Suprapubic skin (tissue), 4 donors: ENCODE measurements around the gene SERPINE3. TPM values are rescaled to one million over a fixed set of nuclear protein-coding genes. Genes with fewer than 3 reads are reported as not detected.

Experiments used
- DNase-seq, 2 donors: peaks; one replicate each; pipeline ENCODE4 v3.0.0-alpha.2; 2019; ENCODE audit warnings: low spot score in 2 of 2
- H3K27ac ChIP-seq: fragments of 200-600 bp; sonication (generic); one replicate; pipeline ENCODE4 v1.5.1; 2019
- H3K27me3 ChIP-seq: fragments of 200-600 bp; sonication (generic); one replicate; pipeline ENCODE4 v1.5.1; 2019
- H3K36me3 ChIP-seq: fragments of 200-600 bp; sonication (generic); one replicate; pipeline ENCODE4 v1.5.1; 2019
- H3K4me1 ChIP-seq: fragments of 200-600 bp; sonication (generic); one replicate; pipeline ENCODE4 v1.5.1; 2019
- H3K4me3 ChIP-seq: fragments of 200-600 bp; sonication (generic); one replicate; pipeline ENCODE4 v1.5.1; 2019; ENCODE audit warnings: mild to moderate bottlenecking
- H3K9me3 ChIP-seq: fragments of 200-600 bp; sonication (generic); one replicate; pipeline ENCODE4 v1.5.1; 2019
- EP300 ChIP-seq: sonication (generic); formaldehyde crosslinking; IDR thresholded peaks from one replicate; pipeline ENCODE4 v1.6.1; 2017; ENCODE audit warnings: antibody characterized with exemption
- POLR2A ChIP-seq, 2 donors: fragments of 450-650 bp; IDR thresholded peaks; one replicate each; pipeline ENCODE4 v1.6.1; 2017; ENCODE audit warnings: antibody characterized with exemption in 2 of 2, mild to moderate bottlenecking in 2 of 2, moderate library complexity in 2 of 2
- POLR2AphosphoS5 ChIP-seq, 3 donors: sonication (generic); formaldehyde crosslinking; IDR thresholded peaks; one replicate each; pipeline ENCODE4 v1.6.1; 2017; ENCODE audit warnings: antibody characterized with exemption in 3 of 3
- WGBS: methylation state at CpG from one replicate; pipeline ENCODE4 v1.1.5; 2018; 5-methylcytosine and 5-hydroxymethylcytosine counted together
- total RNA-seq, 4 donors: library from RNA; depleted of rRNA; stranded (reverse); fragments of >200 nt; gene quantifications; one replicate each; pipeline ENCODE4 v1.1.0, GENCODE V29; 2016
- TF ChIP-seq, protein P1 (sequence below), 2 donors: fragments of 200-600 bp in 1 of 2; fragments of 450-650 bp in 1 of 2; sonication (generic) in 1 of 2; IDR thresholded peaks; one replicate each; pipeline ENCODE4 v1.5.1; 2016 to 2019; ENCODE audit warnings: antibody characterized with exemption in 2 of 2, mild to moderate bottlenecking in 1 of 2, moderate library complexity in 1 of 2

The SERPINE3 gene
- total RNA-seq, 4 donors from 2014 or later, result not detected

DNA sequence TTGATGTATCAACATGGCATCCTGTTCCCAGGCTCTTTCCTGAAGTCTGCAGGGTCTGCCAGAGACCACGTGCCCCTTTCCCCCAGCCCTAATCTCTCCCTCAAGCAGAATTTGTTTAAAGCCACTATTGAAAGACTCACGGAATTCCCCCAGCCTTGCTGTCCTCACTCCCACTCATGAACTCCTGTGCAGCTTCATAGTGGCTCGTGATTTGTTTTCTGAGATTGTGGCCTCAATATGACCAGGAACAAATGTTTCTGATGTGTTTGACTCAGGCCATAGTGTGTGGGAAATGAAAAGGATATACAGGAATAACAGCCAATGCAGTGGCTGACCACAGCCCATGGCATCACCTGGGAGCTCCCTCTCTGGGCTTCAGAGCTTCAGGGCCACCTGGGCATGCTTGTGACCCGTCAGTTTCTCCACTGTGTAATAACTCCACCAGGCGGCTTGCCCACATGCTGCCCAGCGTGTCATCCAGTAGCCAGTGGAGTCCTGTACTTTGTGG is 8.1 kb upstream of the SERPINE3 start:
- H3K4me1 ChIP-seq, result no peaks in the 10 kb centered on the region
- H3K27ac ChIP-seq, result no peak overlapping the region
- 66% methylated on average over 6 of the region's 6 CpGs for WGBS
- TF ChIP-seq, protein P1, sequence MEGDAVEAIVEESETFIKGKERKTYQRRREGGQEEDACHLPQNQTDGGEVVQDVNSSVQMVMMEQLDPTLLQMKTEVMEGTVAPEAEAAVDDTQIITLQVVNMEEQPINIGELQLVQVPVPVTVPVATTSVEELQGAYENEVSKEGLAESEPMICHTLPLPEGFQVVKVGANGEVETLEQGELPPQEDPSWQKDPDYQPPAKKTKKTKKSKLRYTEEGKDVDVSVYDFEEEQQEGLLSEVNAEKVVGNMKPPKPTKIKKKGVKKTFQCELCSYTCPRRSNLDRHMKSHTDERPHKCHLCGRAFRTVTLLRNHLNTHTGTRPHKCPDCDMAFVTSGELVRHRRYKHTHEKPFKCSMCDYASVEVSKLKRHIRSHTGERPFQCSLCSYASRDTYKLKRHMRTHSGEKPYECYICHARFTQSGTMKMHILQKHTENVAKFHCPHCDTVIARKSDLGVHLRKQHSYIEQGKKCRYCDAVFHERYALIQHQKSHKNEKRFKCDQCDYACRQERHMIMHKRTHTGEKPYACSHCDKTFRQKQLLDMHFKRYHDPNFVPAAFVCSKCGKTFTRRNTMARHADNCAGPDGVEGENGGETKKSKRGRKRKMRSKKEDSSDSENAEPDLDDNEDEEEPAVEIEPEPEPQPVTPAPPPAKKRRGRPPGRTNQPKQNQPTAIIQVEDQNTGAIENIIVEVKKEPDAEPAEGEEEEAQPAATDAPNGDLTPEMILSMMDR (IDR thresholded peaks at IDR 0.05), result no peak
- no peak for TF ChIP-seq EP300
- TF ChIP-seq POLR2AphosphoS5 (IDR thresholded peaks at IDR 0.05), result no peak
- no peak for TF ChIP-seq POLR2A (IDR thresholded peaks at IDR 0.05)
- no peaks in the 10 kb centered on the region for H3K36me3 ChIP-seq
- H3K9me3 ChIP-seq, result no peaks in the 10 kb centered on the region
- H3K4me3 ChIP-seq, result no peak overlapping the region
- no peak for DNase-seq
- H3K27me3 ChIP-seq, result no peaks in the 10 kb centered on the region

DNA sequence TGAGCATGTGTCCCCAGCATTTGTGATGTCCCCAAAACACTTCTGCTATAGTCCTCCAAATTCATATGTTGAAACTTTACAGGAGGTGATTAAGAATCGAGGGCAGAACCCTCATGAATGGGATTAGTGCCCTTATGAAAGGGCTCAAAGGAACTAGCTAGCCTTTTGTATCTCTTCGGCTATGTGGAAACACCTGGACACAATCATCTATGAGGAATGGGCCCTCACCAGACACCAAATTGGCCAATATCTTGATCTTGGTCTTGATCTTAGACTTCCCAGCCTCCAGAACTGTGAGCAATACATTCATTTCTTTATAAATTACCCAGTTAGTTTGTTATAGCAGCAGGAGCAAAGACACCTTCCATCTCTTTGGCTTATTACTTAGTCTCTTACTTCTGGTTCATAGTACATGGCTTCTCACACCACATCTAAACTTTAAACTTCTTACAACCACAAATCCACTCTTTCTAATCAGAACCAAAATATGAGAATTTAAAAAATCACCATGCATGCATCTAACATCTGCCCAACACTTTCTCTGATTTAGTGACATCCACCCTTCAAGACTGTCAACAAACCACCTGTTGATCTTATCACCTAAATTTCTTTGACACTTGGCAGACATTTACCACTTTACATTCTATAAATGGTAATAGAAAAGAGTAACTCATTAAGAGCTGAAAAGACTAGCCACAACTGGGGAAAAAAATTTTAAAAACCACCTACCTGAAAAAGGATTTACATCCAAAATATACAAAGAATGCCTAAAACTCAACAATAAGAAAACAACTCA is 6.7 kb upstream of the SERPINE3 start:
- Histone ChIP-seq H3K4me3 (no peak overlapping the region), H3K36me3 (no peaks in the 10 kb centered on the region), H3K9me3 (no peaks in the 10 kb centered on the region), H3K4me1 (no peaks in the 10 kb centered on the region), H3K27me3 (no peaks in the 10 kb centered on the region), H3K27ac (no peak overlapping the region)
- DNase-seq, result no peak
- TF ChIP-seq, protein P1 (IDR thresholded peaks at IDR 0.05), result no peak
- TF ChIP-seq EP300, result no peak
- no peak for TF ChIP-seq POLR2A (IDR thresholded peaks at IDR 0.05)
- TF ChIP-seq POLR2AphosphoS5 (IDR thresholded peaks at IDR 0.05), result no peak
- WGBS, result 90% methylated on average over 2 of the region's 2 CpGs

DNA sequence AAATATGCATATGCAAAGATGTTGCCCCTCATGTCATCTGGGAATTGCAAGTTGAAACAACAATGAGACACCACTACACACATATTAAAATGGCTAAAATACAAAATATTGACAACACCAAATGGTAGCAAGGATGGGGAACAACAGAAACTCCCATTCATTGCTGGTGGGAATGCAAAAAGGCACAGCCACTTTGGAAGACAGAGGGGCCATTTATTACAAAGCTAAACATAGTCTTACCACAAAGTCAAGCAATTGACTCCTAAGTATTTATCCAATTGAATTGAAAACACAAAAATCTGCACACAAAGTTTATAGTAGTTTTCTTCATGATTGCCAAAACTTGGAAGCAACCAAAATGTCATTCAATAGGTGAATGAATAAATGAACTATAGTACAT is 6.1 kb upstream of the SERPINE3 start:
- no peaks in the 10 kb centered on the region for H3K36me3 ChIP-seq
- no peak for DNase-seq
- TF ChIP-seq, protein P1 (IDR thresholded peaks at IDR 0.05), result no peak
- no peak for TF ChIP-seq POLR2A (IDR thresholded peaks at IDR 0.05)
- no peak for TF ChIP-seq POLR2AphosphoS5 (IDR thresholded peaks at IDR 0.05)
- no peak for TF ChIP-seq EP300
- H3K4me3 ChIP-seq, result no peak overlapping the region
- no peaks in the 10 kb centered on the region for H3K9me3 ChIP-seq
- H3K4me1 ChIP-seq, result no peaks in the 10 kb centered on the region
- H3K27me3 ChIP-seq, result no peaks in the 10 kb centered on the region
- H3K27ac ChIP-seq, result no peak overlapping the region

DNA sequence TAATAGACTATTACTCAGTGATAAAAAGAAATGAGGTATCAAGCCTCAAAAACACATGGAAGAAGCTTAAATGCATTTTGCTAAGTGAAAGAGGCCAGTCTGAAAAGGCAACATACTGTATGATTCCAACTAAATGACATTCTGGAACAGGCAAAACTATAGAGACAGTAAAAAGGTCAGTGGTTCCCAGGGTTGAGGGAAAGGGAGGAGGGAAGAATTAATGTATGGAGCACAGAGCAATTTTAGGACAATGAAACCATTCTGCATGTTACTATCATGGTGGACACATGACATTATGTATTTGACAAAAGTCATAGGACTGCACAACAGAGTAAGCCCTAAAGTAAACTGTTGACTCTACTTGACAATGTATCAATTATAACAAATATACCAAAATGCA is 5.7 kb upstream of the SERPINE3 start:
- no peaks in the 10 kb centered on the region for H3K36me3 ChIP-seq
- no peaks in the 10 kb centered on the region for H3K9me3 ChIP-seq
- TF ChIP-seq POLR2AphosphoS5 (IDR thresholded peaks at IDR 0.05) (no peak), POLR2A (IDR thresholded peaks at IDR 0.05) (no peak), EP300 (no peak)
- TF ChIP-seq, protein P1 (IDR thresholded peaks at IDR 0.05), result no peak
- H3K27ac ChIP-seq, result no peak overlapping the region
- DNase-seq, result no peak
- no peaks in the 10 kb centered on the region for H3K27me3 ChIP-seq
- H3K4me1 ChIP-seq, result no peaks in the 10 kb centered on the region
- no peak overlapping the region for H3K4me3 ChIP-seq

DNA sequence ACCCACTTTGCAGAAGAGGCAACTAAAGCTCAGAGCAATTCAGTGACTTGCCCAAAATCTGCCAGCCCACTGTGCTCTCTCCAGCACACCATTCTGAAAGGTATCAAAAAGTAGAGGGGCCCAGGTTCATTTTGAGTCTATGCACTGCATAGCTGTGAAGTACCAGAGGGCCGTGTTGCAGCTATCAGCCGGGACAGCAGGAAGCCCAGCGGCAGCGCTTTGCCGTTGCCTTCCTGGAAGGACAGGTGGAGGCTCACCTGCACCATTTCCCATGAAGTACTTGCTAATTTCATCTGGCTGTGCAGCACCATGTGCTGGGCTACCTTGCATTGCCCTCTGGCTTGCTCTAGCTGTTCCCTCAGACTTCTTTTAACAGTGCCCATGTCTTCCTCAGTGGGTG is 2.7 kb upstream of the SERPINE3 start:
- no peaks in the 10 kb centered on the region for H3K36me3 ChIP-seq
- H3K9me3 ChIP-seq, result no peaks in the 10 kb centered on the region
- TF ChIP-seq POLR2A (IDR thresholded peaks at IDR 0.05) (no peak), POLR2AphosphoS5 (IDR thresholded peaks at IDR 0.05) (no peak), EP300 (no peak)
- TF ChIP-seq, protein P1 (IDR thresholded peaks at IDR 0.05), result no peak
- no peaks in the 10 kb centered on the region for H3K27me3 ChIP-seq
- no peaks in the 10 kb centered on the region for H3K4me1 ChIP-seq
- no peak overlapping the region for H3K4me3 ChIP-seq
- 100% methylated on average over 1 of the region's 5 CpGs for WGBS
- DNase-seq, result no peak
- no peak overlapping the region for H3K27ac ChIP-seq
